AG04449 (cell line): ENCODE data around the gene SFT2D3.

ENCODE experiments used
- CTCF ChIA-PET: fragments of 350-600 bp; formaldehyde crosslinking; extraction: SDS; loops from one replicate; lab custom pipeline; 2021; ENCODE audit warnings: antibody characterized with exemption; lab: Yijun Ruan, JAX
- POLR2A ChIA-PET: fragments of 400-600, 350-600 bp; formaldehyde crosslinking; extraction: SDS; loops from one replicate; lab custom pipeline; 2020; ENCODE audit warnings: antibody characterized with exemption, inconsistent platforms; lab: Yijun Ruan, JAX
- DNase-seq: peaks from one replicate; pipeline ENCODE4 v3.0.0-alpha.2; 2010; ENCODE audit warnings: low read depth, low spot score
- H3K4me3 ChIP-seq: 2 replicates; pipeline ENCODE4 v1.5.1; 2011; ENCODE audit warnings: low read depth, mild to moderate bottlenecking, control low read depth, low read length
- TF ChIP-seq, protein P1 (sequence below): IDR thresholded peaks from one replicate; pipeline ENCODE4 v1.5.1; 2011; ENCODE audit warnings: mild to moderate bottlenecking, moderate library complexity, low read length, control low read depth, inconsistent platforms; ENCODE audit not compliant: insufficient read depth; ENCODE audit errors: missing control alignments

The SFT2D3 gene

DNA sequence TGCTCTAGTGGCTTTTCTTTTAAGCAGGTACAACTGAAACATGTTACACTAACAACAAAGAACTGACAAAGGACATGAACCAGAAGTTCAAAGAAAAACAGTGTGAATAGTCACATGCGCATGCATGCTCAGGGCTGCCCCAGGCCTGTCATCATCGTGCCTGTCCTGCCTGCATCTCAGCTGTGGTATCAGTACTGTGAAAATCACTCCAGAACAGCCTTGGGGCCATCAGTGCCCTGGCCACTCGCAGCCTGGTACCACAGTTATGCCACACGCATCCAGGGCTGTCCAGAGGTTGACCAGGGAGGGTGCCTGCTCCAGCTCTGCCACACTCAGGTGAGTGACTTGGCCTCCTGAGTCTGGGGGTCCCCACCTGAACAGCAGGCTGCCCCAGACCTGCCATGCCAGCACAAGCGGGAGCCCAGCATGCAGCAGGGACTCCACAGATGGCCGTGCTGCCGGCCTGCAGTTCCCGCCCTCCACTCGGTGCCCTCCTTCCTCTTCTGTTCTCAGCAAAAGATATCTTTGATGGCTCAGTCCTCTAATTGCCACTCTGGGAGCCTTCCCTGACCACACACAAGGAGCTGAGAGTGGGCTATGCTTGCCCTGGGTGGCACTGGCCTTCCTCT, 38.2 kb upstream of the SFT2D3 start:
- POLR2A ChIA-PET, result no interaction called here

DNA sequence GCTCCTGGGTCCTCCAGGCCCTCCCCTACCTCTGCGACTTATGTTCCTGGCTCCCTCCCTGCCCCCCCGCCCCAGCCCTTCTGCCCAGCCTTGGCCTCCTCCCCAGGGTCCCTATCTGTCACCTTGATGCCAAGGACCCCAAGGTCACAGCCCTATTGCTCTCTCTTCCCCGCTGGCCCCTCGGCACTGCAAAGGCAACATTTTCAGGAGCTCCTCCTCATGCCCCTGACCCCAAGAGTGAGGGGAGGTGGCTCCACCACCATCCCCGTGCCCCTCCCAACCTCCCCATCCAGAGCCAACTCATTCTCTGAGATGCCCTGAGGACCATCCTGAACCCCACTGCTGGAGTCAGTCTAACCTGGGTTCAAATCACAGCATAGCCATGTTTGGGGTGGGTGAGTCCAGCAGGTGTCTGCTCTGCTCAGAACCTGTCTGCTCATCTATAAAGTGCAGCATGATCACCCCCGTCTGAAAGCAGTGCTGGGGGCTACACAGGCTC, 37.7 kb upstream of the SFT2D3 start:
- H3K4me3 ChIP-seq, result no peak overlapping the region
- TF ChIP-seq, protein P1, sequence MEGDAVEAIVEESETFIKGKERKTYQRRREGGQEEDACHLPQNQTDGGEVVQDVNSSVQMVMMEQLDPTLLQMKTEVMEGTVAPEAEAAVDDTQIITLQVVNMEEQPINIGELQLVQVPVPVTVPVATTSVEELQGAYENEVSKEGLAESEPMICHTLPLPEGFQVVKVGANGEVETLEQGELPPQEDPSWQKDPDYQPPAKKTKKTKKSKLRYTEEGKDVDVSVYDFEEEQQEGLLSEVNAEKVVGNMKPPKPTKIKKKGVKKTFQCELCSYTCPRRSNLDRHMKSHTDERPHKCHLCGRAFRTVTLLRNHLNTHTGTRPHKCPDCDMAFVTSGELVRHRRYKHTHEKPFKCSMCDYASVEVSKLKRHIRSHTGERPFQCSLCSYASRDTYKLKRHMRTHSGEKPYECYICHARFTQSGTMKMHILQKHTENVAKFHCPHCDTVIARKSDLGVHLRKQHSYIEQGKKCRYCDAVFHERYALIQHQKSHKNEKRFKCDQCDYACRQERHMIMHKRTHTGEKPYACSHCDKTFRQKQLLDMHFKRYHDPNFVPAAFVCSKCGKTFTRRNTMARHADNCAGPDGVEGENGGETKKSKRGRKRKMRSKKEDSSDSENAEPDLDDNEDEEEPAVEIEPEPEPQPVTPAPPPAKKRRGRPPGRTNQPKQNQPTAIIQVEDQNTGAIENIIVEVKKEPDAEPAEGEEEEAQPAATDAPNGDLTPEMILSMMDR, result no peak
- ChIA-PET POLR2A (no interaction called here), CTCF (interaction anchor here (1.3 to 3.4 kb wide), 2 partner anchors 12 to 13 kb away, joined by 4 to 21 read pairs; partner anchors contain the start of gene LIMS2)
- DNase-seq, result no peak

More for the DNA sequence above, 38.2 kb upstream of the SFT2D3 start:
- DNase-seq, result no peak
- no peak overlapping the region for H3K4me3 ChIP-seq
- CTCF ChIA-PET, result interaction anchor here (1.3 to 3.4 kb wide), 2 partner anchors 12 to 13 kb away, joined by 4 to 21 read pairs; partner anchors contain the start of gene LIMS2
- TF ChIP-seq, protein P1, result no peak

DNA sequence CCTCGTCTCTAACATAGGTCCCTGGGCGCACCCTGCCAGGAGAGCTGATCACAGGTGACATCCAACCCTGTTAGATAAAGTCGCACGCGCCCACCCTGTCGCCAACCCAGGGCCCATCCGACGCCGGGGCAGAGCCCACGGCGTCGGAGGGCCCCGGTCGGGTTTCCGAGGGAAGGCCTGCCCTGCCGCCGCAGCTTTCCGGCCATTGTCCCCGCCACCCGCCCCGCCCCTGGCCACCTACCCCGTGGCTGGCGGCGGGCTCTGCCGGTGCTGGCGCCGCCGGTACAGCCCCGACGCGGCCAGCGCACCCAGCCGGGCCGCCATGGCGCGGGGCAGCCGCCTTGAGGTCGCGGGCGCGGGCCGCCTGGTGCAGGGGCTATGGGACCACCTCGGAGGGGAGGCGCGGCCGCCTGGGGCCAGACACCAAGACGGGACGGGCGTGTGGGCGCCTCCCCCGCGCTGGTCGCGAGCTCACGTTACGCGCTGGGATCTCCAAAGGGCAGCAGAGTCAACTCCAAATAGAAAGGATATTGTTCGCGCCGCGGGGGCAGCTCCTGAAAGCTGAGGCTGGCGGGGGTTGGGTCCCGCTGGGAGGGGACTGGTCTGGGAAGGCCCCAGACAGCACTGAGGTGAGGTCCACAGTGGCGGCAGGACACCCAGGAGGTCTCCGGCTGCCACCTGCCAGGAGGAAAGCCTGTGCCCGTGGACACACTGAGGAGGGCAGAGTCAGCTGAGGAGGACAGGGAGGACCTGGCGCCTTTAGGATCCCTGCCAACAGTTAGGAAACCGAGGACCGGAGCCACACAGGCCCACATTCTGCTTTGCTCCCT, 37.0 kb upstream of the SFT2D3 start:
- TF ChIP-seq, protein P1, result no peak
- POLR2A ChIA-PET, result interaction anchor here (0.9 kb wide), 1 partner anchor 138 kb away, joined by 3 read pairs; no protein-coding TSS in a partner anchor
- H3K4me3 ChIP-seq, result no peak overlapping the region

DNA sequence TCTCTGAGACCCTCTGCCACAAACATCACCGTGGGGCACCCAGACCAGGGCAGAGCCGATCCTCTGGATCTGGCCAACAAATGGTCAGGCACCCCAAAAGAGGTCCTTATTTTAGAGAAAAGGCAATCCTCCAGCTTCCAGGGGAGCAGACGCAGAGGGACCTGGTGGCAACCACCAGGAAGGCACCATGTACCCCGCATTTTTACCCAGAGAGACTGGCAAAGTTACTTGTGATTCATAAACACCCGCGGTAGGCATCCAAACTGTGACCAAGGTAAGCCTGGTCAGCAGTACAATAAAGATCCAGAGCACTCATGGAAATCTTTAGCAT, 36.4 kb upstream of the SFT2D3 start:
- CTCF ChIA-PET, result interaction anchor here (3.4 kb wide), 1 partner anchor 15 kb away, joined by 21 read pairs; no protein-coding TSS in a partner anchor
- TF ChIP-seq, protein P1, result no peak
- no peak overlapping the region for H3K4me3 ChIP-seq
- DNase-seq, result no peak
- POLR2A ChIA-PET, result interaction anchor here (0.9 kb wide), 1 partner anchor 138 kb away, joined by 3 read pairs; no protein-coding TSS in a partner anchor

More for the DNA sequence above, 37.0 kb upstream of the SFT2D3 start:
- DNase-seq, result no peak
- CTCF ChIA-PET, result interaction anchor here (3.4 kb wide), 1 partner anchor 14 kb away, joined by 21 read pairs; no protein-coding TSS in a partner anchor

DNA sequence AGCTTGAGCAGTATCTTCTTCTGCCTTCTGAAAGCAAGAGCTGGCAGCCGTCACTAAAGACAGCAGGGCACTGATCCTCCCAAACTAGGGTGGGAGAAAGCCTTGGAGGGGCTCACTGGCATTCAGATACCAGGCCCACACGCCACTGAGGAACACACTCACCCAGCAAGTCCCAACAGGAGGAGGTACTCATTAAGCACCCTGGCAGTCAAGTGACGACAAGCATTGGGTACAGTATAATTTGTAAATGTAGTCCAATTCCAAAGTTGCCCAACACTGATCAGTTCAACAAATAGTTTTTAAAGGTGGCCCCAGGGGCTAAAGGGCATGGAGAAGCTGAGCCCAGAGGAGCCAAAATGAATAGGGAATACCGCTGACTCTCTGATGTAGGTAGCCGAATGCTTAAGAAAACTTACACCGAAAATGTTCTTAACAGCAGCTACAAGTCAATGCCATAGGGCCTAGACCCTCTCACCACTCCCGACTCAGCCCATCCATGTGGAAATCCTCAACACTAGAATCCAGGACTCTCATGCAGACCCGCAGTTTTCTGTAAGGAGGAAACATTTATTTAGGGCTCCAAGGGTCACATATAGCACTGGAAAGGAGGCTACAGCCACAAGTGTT, 35.9 kb upstream of the SFT2D3 start:
- ChIA-PET POLR2A (no interaction called here), CTCF (interaction anchor here (1.4 to 3.4 kb wide), 2 partner anchors 15 kb away, joined by 4 to 21 read pairs; no protein-coding TSS in a partner anchor)
- TF ChIP-seq, protein P1, result no peak
- no peak for DNase-seq
- H3K4me3 ChIP-seq, result no peak overlapping the region
